HEK293 (cell line): ENCODE results near the gene KIF5A.
"Not testable (repeated sequence)": the region's sequence is repeated elsewhere in the genome, so short reads cannot be mapped to it uniquely, and the experiment has no call there.

ENCODE experiments used
- CTCF ChIA-PET: fragments of 350-600 bp; formaldehyde crosslinking; extraction: SDS; loops from one replicate; lab custom pipeline; 2021; ENCODE audit warnings: antibody characterized with exemption; lab: Yijun Ruan, JAX
- POLR2A ChIA-PET: fragments of 300-600 bp; formaldehyde crosslinking; extraction: SDS; loops from one replicate; lab custom pipeline; 2020; ENCODE audit warnings: antibody characterized with exemption, inconsistent platforms; lab: Yijun Ruan, JAX
- H3K27ac ChIP-seq: fragments of 200-500 bp; sonication (Bioruptor generic); 2 replicates; pipeline ENCODE4 v1.5.1; 2014; ENCODE audit warnings: low read depth, low read length, control low read depth, inconsistent platforms; ENCODE audit errors: extremely low read depth
- H3K36me3 ChIP-seq, 2 experiments: fragments of 200-500 bp in 1 of 2; sonication (Bioruptor generic) in 1 of 2; 1 replicate in 1 of 2; 2 replicates in 1 of 2; pipeline ENCODE4 v1.5.1; 2014 to 2017; ENCODE audit warnings: inconsistent platforms in 2 of 2, low read length in 2 of 2; ENCODE audit not compliant: control insufficient read depth in 2 of 2, insufficient read depth in 1 of 2
- H3K4me1 ChIP-seq: fragments of 200-500 bp; sonication (Bioruptor generic); 2 replicates; pipeline ENCODE4 v1.5.1; 2014; ENCODE audit warnings: mild to moderate bottlenecking, low read length, inconsistent platforms; ENCODE audit not compliant: control insufficient read depth, insufficient read depth
- H3K4me3 ChIP-seq: 2 replicates; pipeline ENCODE4 v1.5.1; 2011; ENCODE audit warnings: low read depth, mild to moderate bottlenecking, control low read depth, low read length, moderate library complexity
- H3K9me3 ChIP-seq: fragments of 200-500 bp; sonication (Bioruptor generic); 2 replicates; pipeline ENCODE4 v1.5.1; 2014; ENCODE audit warnings: low read depth, low read length, inconsistent platforms; ENCODE audit not compliant: control insufficient read depth, insufficient read depth
- RBAK ChIP-seq: fragments of 450-650 bp; formaldehyde crosslinking; IDR thresholded peaks from 2 replicates; pipeline ENCODE4 v1.5.1; 2016; ENCODE audit warnings: missing biosample characterization, missing genetic modification characterization
- ZNF138 ChIP-seq: fragments of 450-650 bp; formaldehyde crosslinking; IDR thresholded peaks from 2 replicates; pipeline ENCODE4 v1.5.1; 2016; ENCODE audit warnings: missing biosample characterization, missing genetic modification characterization, borderline replicate concordance
- ZNF202 ChIP-seq: fragments of 450-650 bp; formaldehyde crosslinking; IDR thresholded peaks from 2 replicates; pipeline ENCODE4 v1.5.1; 2016; ENCODE audit warnings: missing biosample characterization, missing genetic modification characterization, borderline replicate concordance
- ZNF211 ChIP-seq: fragments of 450-650 bp; formaldehyde crosslinking; IDR thresholded peaks from 2 replicates; pipeline ENCODE4 v1.5.1; 2016; ENCODE audit warnings: low read depth, missing biosample characterization, missing genetic modification characterization
- ZNF324 ChIP-seq: fragments of 450-650 bp; formaldehyde crosslinking; IDR thresholded peaks from 2 replicates; pipeline ENCODE4 v1.5.1; 2016; ENCODE audit warnings: missing biosample characterization, missing genetic modification characterization
- ZNF561 ChIP-seq: fragments of 450-650 bp; IDR thresholded peaks from 2 replicates; pipeline ENCODE4 v1.5.1; 2018; ENCODE audit warnings: missing biosample characterization, missing genetic modification characterization, borderline replicate concordance
- TF ChIP-seq, protein P1 (sequence below): fragments of 450-650 bp; formaldehyde crosslinking; IDR thresholded peaks from 2 replicates; pipeline ENCODE4 v1.5.1; 2016; ENCODE audit warnings: missing biosample characterization, missing genetic modification characterization

Gene KIF5A

DNA sequence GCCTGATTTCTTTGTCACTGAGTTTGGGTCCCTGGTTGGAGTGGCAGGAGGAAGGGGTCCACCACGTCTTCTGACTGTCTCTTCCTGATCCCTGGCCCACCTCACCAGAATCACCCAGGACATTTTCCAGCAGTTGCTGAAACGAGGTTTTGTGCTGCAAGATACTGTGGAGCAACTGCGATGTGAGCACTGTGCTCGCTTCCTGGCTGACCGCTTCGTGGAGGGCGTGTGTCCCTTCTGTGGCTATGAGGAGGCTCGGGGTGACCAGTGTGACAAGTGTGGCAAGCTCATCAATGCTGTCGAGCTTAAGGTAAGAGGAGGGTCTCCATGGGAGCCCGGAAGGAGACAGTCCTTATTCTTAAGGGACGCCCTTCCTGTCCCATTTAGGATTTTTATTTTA lies 49.6 kb upstream of the KIF5A start:
- Histone ChIP-seq H3K9me3 (no peaks in the 10 kb centered on the region), H3K36me3 (peaks cover 79 to 87% of the 10 kb centered on the region in 2 experiments), H3K27ac (no peak overlapping the region), H3K4me3 (no peak overlapping the region), H3K4me1 (no peaks in the 10 kb centered on the region)
- TF ChIP-seq ZNF324 (tag by site-specific recombination) (no peak), ZNF561 (tag by site-specific recombination) (no peak)
- ChIA-PET CTCF (no interaction called here), POLR2A (interaction anchor here (1.1 to 1.3 kb wide), 2 partner anchors 14 to 24 kb away, joined by 3 to 4 read pairs; no protein-coding TSS in a partner anchor)

DNA sequence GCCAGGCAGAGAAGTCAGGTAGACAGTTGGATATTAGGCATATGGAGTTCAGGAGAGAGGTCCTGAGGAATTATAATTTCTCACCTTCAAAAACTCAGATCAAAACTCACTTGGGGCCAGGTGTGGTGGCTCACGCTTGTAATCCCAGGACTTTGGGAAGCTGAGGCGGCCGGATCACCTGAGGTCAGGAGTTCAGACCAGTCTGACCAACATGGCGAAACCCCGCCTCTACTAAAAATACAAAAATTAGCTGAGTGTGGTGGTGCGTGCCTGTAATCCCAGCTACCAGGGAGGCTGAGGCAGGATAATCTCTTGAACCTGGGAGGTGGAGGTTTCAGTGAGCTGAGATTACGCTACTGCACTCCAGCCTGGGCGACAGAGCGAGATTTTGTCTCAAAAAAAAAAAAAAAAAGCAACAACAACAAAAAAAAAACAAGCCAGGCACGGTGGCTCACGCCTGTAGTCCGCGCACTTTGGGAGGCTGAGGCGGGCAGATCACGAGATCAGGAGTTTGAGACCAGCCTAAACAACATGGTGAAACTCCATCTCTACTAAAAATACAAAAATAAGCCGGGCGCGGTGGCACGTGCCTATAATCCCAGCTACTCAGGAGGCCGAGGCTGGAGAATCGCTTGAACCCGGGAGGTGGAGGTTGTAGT lies 47.4 kb upstream of the KIF5A start:
- not testable (repeated sequence) for H3K4me1 ChIP-seq, H3K27ac ChIP-seq, H3K9me3 ChIP-seq, H3K4me3 ChIP-seq
- H3K36me3 ChIP-seq = peaks cover 82 to 84% of the 10 kb centered on the region in 2 experiments
- ChIA-PET CTCF (interaction anchor here (0.5 kb wide), 1 partner anchor 258 kb away, joined by 3 read pairs; no protein-coding TSS in a partner anchor), POLR2A (interaction anchor here (0.7 to 3.2 kb wide), 4 partner anchors 14 to 1493 kb away, joined by 3 to 15 read pairs (median 6); partner anchors contain the start of gene DDIT3)

DNA sequence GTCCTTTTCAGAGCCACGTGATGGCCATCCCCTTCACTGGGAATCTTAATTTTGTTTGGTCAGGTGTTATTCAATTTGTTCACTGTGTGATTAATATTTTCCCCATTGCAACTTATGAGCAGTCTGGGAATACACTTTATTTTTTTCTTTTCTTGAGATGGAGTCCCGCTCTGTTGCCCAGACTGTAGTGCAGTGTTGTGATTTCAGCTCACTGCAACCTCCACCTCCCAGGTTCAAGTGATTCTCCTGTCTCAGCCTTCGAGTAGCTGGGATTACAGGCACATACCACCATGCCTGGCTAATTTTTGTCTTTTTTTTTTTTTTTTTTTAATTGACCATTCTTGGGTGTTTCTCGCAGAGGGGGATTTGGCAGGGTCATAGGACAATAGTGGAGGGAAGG lies 43.3 kb upstream of the KIF5A start:
- H3K9me3 ChIP-seq, H3K4me1 ChIP-seq, CTCF ChIA-PET, H3K4me3 ChIP-seq, H3K27ac ChIP-seq: not testable (repeated sequence)
- H3K36me3 ChIP-seq = peaks cover 64 to 76% of the 10 kb centered on the region in 2 experiments
- POLR2A ChIA-PET = interaction anchor here (0.6 to 1.3 kb wide), 2 partner anchors 13 to 46 kb away, joined by 3 to 5 read pairs; partner anchors contain the start of gene DDIT3

DNA sequence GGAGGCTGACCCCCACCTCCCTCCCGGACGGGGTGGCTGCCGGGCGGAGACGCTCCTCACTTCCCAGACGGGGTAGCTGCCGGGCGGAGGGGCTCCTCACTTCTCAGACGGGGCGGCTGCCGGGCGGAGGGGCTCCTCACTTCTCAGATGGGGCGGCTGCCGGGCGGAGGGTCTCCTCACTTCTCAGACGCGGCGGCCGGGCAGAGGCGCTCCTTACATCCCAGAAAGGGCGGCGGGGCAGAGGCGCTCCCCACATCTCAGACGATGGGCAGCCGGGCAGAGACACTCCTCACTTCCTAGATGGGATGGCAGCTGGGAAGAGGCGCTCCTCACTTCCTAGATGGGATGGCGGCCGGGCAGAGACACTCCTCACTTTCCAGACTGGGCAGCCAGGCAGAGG lies 42.0 kb upstream of the KIF5A start:
- H3K27ac ChIP-seq, H3K4me1 ChIP-seq, H3K4me3 ChIP-seq, H3K9me3 ChIP-seq, POLR2A ChIA-PET, CTCF ChIA-PET: not testable (repeated sequence)
- peaks cover 58 to 77% of the 10 kb centered on the region in 2 experiments for H3K36me3 ChIP-seq

DNA sequence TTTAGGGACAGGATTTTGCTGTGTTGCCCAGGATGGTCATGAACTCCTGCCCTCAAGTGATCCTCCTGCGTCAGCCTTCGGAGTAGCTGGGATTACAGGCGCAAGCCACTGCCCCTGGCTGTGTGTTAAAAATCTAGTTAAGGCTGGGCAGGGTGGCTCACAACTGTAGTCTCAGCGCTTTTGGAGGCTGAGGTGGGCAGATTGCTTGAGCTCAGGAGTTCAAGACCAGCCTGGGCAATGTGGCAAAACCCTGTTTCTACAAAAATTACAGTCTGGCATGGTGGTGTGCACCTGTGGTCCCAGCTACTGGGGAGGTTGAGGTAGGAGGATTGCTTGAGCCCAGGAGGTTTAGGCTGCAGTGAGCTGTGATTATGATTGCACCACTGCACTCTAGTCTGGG lies 38.7 kb upstream of the KIF5A start:
- H3K4me1 ChIP-seq = no peaks in the 10 kb centered on the region
- POLR2A ChIA-PET = interaction anchor here (0.7 to 1.9 kb wide), 3 partner anchors 9 to 110 kb away, joined by 3 to 8 read pairs (median 3); partner anchors contain the start of gene DDIT3
- CTCF ChIA-PET = no interaction called here
- no peak overlapping the region for H3K4me3 ChIP-seq
- H3K9me3 ChIP-seq = no peaks in the 10 kb centered on the region
- peaks cover 58 to 75% of the 10 kb centered on the region in 2 experiments for H3K36me3 ChIP-seq
- no peak for TF ChIP-seq ZNF211
- TF ChIP-seq ZNF202 = no peak
- TF ChIP-seq, protein P1, sequence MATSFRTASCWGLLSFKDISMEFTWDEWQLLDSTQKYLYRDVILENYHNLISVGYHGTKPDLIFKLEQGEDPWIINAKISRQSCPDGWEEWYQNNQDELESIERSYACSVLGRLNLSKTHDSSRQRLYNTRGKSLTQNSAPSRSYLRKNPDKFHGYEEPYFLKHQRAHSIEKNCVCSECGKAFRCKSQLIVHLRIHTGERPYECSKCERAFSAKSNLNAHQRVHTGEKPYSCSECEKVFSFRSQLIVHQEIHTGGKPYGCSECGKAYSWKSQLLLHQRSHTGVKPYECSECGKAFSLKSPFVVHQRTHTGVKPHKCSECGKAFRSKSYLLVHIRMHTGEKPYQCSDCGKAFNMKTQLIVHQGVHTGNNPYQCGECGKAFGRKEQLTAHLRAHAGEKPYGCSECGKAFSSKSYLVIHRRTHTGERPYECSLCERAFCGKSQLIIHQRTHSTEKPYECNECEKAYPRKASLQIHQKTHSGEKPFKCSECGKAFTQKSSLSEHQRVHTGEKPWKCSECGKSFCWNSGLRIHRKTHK (tag by site-specific recombination) = no peak
- no peak for TF ChIP-seq RBAK (tag by site-specific recombination)
- no peak for TF ChIP-seq ZNF138
- H3K27ac ChIP-seq = no peak overlapping the region
